GM18907 (cell line): Measurements from ENCODE around the gene ZNRF4.

ENCODE experiments used
- ATAC-seq: cut with Tn5 transposase; IDR thresholded peaks from one replicate; pipeline ENCODE4 v1.9.1; 2021; ENCODE audit warnings: mild to moderate bottlenecking, moderate library complexity; ENCODE audit not compliant: unreplicated experiment

The ZNRF4 gene

DNA sequence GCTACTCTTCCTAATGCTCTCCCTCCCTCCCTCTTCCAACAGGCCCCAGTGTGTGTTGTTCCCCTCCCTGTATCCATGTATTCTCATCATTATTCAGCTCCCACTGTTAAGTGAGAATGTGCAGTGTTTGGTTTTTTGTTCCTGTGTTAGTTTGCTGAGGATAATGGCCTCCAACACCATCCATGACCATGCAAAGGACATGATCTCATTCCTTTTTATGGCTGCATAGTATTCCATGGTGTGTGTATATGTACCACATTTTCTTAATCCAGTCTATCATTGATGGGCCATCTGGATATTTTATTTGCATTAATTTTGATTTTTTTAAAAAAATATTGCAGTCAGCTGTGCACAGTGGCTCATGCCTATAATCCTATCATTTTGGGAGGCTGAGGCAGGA, 15.8 kb upstream of the ZNRF4 start:
- ATAC-seq = no peak

- no peak for ATAC-seq
These were observed 14.9 kb upstream of the ZNRF4 start for GRCh38 chr19:5440299-5440698.

- no peak for ATAC-seq
These were observed 11.5 kb upstream of the ZNRF4 start for GRCh38 chr19:5443723-5444122.

- ATAC-seq = no peak
These were observed 10.8 kb upstream of the ZNRF4 start for GRCh38 chr19:5444431-5444830.

DNA sequence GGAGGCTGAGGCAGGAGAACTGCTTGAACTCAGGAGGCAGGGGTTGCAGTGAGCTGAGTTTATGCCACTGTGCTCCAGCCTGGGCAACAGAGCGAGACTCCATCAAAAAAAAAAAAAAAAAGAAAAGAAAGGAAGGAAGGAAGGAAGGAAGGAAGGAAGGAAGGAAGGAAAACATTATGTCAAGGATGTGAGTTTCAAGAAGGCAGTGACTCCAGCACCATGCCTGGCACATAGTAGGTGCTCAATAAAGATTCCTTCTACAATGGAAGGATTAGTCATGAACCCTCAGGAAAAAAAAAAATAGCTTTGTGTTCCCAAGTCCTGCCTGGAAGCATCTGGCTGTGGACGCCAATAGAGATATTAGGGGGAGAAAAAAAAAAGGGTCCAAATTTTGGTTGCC, 10.1 kb upstream of the ZNRF4 start:
- no peak for ATAC-seq

DNA sequence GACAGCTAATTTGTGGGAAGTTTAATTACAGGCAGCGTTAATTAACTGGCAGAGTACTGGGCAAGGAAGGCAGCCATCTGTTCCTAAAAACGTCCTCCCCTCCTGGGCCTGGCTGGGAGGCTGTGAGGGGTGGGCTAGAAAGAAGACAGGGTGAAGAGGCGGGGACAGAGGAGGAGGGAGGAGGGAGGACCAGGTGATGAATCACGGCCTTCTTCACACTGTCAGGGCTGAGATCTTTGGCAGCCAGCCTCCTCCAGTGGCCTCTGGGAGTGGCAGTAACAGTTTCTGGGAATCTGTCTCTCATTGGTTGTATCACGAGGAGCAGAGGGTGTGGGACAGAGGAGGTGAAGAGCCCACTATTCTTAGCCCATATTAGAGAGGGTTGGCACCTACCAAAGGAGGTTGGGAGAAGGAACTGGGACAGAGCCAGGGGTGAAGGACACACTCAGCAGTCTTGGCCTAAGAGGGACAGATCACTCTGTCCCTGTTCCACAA, 9.6 kb upstream of the ZNRF4 start:
- no peak for ATAC-seq

GRCh38 chr19:5447700-5448311, 7.4 kb upstream of the ZNRF4 start:
- ATAC-seq = no peak

DNA sequence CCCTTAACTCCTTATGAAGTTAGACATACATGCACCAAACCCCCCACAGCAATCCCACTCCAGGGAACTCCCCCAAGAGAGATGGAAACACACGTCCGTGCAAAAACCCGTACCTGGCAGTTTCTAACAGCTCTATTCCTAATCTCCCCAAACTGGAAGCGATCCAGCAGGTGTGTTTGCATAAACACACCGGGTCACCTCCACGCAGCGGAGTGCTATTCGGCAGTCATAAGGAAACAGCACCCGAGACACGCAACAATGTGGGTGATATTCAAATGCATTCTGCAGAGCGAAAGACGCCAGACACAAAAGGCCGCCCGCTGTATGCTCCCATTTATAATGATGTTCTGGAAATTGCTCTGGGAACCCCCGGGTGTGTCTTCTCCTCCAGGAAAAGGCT, 6.8 kb upstream of the ZNRF4 start:
- ATAC-seq = no peak

DNA sequence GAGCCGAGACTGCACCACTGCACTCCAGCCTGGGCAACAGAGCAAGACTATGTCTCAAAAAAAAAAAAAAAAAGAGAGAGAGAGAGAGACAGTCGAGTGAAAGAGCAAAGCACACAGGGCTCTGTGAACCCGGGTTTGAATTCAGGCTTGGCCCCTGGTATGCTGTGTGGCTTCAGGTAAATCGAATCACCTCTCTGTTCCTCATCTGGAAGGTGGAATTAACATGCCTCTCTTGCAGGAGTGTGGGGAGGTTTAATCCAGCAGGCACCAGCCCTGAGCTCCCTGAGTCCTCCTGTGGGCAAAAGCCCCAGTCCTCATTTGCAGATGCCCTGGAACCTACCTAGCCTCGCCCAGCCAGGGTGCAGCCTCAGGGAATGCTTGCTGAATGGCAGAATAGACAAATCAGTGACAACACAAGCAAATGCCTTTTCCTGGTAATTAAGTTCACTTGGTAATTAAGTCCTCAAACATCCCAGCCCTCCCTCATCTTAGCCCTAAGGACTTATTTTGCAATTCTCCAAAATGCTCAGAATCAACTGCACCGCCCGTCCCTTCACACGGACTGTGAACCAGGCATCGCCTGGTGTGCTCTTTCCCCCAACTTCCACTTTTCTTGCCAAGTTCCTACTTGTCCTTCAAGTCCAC, 4.6 kb upstream of the ZNRF4 start:
- ATAC-seq = no peak

DNA sequence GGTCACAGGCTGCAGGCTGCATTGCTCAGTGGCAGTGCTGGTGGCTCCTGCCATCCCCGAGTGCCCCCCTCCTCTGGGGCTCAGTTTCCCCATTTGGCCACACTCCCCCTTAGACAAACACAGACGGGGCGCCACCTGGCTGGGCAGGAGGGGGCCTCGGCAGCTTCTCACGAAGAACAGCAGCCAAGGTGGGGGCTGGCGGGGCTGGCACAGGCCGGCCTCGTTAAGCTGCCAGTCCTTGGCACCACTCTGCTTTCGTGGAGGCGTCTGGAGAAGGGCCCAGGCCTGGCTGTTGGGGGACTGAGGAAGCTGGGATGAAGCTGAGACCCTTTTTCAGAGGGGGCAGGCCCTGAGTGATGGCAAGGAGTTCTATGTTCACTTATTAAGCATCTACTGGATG, 3.7 kb upstream of the ZNRF4 start:
- no peak for ATAC-seq

- ATAC-seq = no peak
These were observed 2.3 kb upstream of the ZNRF4 start for GRCh38 chr19:5452594-5453565.

GRCh38 chr19:5454743-5455142, 474 bp upstream of the ZNRF4 start:
- ATAC-seq = no peak

GRCh38 chr19:5456130-5456840, 1.1 kb downstream of the ZNRF4 start:
- no peak for ATAC-seq

GRCh38 chr19:5456841-5457200, 1.6 kb downstream of the ZNRF4 start:
- ATAC-seq = no peak

DNA sequence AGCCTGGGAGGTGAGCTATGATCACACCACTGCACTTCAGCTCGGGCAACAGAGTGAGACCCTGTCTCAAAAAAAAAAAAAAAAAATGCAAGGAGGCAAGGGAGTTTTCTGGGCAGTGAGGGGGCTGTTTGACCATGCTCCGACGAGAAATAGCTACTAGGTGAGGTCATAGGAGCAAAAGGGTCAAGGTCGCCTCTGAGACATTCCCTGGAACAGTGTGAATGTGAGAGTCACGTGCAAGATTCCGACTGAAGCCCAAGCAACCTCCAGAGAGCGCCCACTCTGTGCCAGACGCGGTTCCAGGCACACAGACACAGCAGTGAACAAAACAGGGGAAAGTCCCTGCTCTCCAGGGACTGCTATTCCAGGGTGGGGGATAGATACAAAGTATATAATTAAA, 2.5 kb downstream of the ZNRF4 start:
- ATAC-seq = no peak

- no peak for ATAC-seq
These were observed 3.2 kb downstream of the ZNRF4 start for GRCh38 chr19:5458420-5458819.

GRCh38 chr19:5459360-5459759, 4.1 kb downstream of the ZNRF4 start:
- ATAC-seq = no peak

DNA sequence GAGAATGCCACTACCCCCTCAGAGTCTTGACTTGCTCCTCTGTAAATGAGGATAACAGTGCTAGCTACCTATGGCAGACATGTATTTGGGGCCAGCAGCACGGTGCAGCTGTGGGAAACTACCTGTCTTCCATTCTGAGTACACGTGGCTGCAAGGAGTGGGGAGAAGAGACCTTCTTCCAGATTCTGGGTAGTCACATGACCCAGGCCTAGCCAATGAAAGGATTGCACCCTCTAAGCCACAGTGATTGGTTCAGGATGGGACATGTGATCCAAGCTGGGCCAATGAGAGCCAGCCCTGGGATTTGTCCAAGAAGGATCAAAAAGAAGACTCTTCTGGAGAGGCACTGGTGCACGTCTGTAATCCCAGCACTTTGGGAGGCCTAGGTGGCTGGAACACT, 5.5 kb downstream of the ZNRF4 start:
- ATAC-seq = no peak

GRCh38 chr19:5463959-5464358, 8.7 kb downstream of the ZNRF4 start:
- ATAC-seq = no peak

- ATAC-seq = no peak
These were observed 10.9 kb downstream of the ZNRF4 start for GRCh38 chr19:5466072-5466471.

- ATAC-seq = no peak
These were observed 11.6 kb downstream of the ZNRF4 start for GRCh38 chr19:5466814-5467291.
